Measurements from ENCODE around the gene PLEKHB2. TPM values are rescaled to one million over a fixed set of nuclear protein-coding genes. Genes with fewer than 3 reads are reported as not detected.
"Not testable (repeated sequence)": the region's sequence is repeated elsewhere in the genome, so short reads cannot be mapped to it uniquely, and the experiment has no call there.

Gene PLEKHB2
- total RNA-seq, 1 experiment from 2014 or later = 139 TPM

- Mint-ChIP-seq H3K4me3 (ENCODE audit: unreplicated experiment) (peak overlapping the region; percentile 96), H3K27me3 (ENCODE audit: insufficient read depth, unreplicated experiment) (no peaks in the 10 kb centered on the region), H3K36me3 (ENCODE audit: insufficient read depth, unreplicated experiment) (peaks cover 44% of the 10 kb centered on the region), H3K27ac (ENCODE audit: unreplicated experiment) (peak overlapping the region; percentile 92), H3K4me1 (ENCODE audit: low read depth, unreplicated experiment) (peaks cover 25% of the 10 kb centered on the region), H3K9me3 (ENCODE audit: unreplicated experiment) (no peaks in the 10 kb centered on the region)
- CTCF ChIA-PET = no interaction called here
- intact Hi-C loops (cut with micrococcal nuclease; ENCODE audit: unreplicated experiment) = no loop called here
- POLR2A ChIA-PET = interaction anchor here (1.0 kb wide), 1 partner anchor 13 kb away, joined by 5 read pairs; the partner anchor contains the start of gene FAM168B
- TF ChIP-seq, protein P1, sequence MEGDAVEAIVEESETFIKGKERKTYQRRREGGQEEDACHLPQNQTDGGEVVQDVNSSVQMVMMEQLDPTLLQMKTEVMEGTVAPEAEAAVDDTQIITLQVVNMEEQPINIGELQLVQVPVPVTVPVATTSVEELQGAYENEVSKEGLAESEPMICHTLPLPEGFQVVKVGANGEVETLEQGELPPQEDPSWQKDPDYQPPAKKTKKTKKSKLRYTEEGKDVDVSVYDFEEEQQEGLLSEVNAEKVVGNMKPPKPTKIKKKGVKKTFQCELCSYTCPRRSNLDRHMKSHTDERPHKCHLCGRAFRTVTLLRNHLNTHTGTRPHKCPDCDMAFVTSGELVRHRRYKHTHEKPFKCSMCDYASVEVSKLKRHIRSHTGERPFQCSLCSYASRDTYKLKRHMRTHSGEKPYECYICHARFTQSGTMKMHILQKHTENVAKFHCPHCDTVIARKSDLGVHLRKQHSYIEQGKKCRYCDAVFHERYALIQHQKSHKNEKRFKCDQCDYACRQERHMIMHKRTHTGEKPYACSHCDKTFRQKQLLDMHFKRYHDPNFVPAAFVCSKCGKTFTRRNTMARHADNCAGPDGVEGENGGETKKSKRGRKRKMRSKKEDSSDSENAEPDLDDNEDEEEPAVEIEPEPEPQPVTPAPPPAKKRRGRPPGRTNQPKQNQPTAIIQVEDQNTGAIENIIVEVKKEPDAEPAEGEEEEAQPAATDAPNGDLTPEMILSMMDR (IDR thresholded peaks at IDR 0.05; ENCODE audit: insufficient read depth in 1 of 2, low read depth in 1 of 2, low read length in 1 of 2, severe bottlenecking in 1 of 2, unreplicated experiment in 1 of 2) = no peak
- 0 out of 2 replicates have a peak, but pooled peaks cover 13% of the 10 kb centered on the region for H3K4me1 ChIP-seq
- H3K27me3 ChIP-seq (replicated peaks; ENCODE audit: control insufficient read depth, insufficient read depth, low read length) = no peaks in the 10 kb centered on the region
- no peaks in the 10 kb centered on the region for H3K9me3 ChIP-seq
- TSS peak; percentile 49 for BruUV-seq (replicated peaks)
- no peaks in the 10 kb centered on the region for H3K36me3 ChIP-seq (ENCODE audit: control insufficient read depth, insufficient read depth, low read length)
- peak overlapping the region; percentile 97 for H3K4me3 ChIP-seq (ENCODE audit: low read depth, low read length)
- DNase-seq = peak; percentile 45
Observed at GRCh38 chr2:131105950-131106801, 1.0 kb downstream of the PLEKHB2 start.

GRCh38 chr2:131112529-131112928 is 7.4 kb downstream of the PLEKHB2 start:
- ChIA-PET POLR2A (interaction anchor here (1.2 kb wide), 1 partner anchor 20 kb away, joined by 3 read pairs; no protein-coding TSS in a partner anchor), CTCF (no interaction called here)
- Mint-ChIP-seq H3K27me3 (ENCODE audit: insufficient read depth, unreplicated experiment) (no peaks in the 10 kb centered on the region), H3K27ac (ENCODE audit: unreplicated experiment) (peak overlapping the region; percentile 53), H3K4me1 (ENCODE audit: low read depth, unreplicated experiment) (peaks cover 27% of the 10 kb centered on the region), H3K4me3 (ENCODE audit: unreplicated experiment) (no peak overlapping the region), H3K36me3 (ENCODE audit: insufficient read depth, unreplicated experiment) (peaks cover 52% of the 10 kb centered on the region), H3K9me3 (ENCODE audit: unreplicated experiment) (no peaks in the 10 kb centered on the region)
- TF ChIP-seq, protein P1 (IDR thresholded peaks at IDR 0.05; ENCODE audit: insufficient read depth in 1 of 2, low read depth in 1 of 2, low read length in 1 of 2, severe bottlenecking in 1 of 2, unreplicated experiment in 1 of 2) = no peak
- BruUV-seq (replicated peaks) = no TSS peak
- Histone ChIP-seq H3K4me1 (no peaks in the 10 kb centered on the region), H3K36me3 (ENCODE audit: control insufficient read depth, insufficient read depth, low read length) (no peaks in the 10 kb centered on the region), H3K27me3 (replicated peaks; ENCODE audit: control insufficient read depth, insufficient read depth, low read length) (no peaks in the 10 kb centered on the region), H3K4me3 (ENCODE audit: low read depth, low read length) (no peak overlapping the region), H3K9me3 (no peaks in the 10 kb centered on the region)
- DNase-seq = no peak
- intact Hi-C loops (cut with micrococcal nuclease; ENCODE audit: unreplicated experiment) = no loop called here

GRCh38 chr2:131113566-131114227 is 8.6 kb downstream of the PLEKHB2 start:
- no peaks in the 10 kb centered on the region for H3K9me3 Mint-ChIP-seq (ENCODE audit: unreplicated experiment)
- H3K4me1 Mint-ChIP-seq (ENCODE audit: low read depth, unreplicated experiment) = peaks cover 27% of the 10 kb centered on the region
- Histone ChIP-seq H3K4me1 (no peaks in the 10 kb centered on the region), H3K27me3 (replicated peaks; ENCODE audit: control insufficient read depth, insufficient read depth, low read length) (no peaks in the 10 kb centered on the region), H3K9me3 (no peaks in the 10 kb centered on the region), H3K4me3 (ENCODE audit: low read depth, low read length) (no peak overlapping the region), H3K36me3 (ENCODE audit: control insufficient read depth, insufficient read depth, low read length) (no peaks in the 10 kb centered on the region)
- DNase-seq = no peak
- ChIA-PET CTCF (no interaction called here), POLR2A (no interaction called here)
- intact Hi-C loops (cut with micrococcal nuclease; ENCODE audit: unreplicated experiment) = no loop called here
- peaks cover 58% of the 10 kb centered on the region for H3K36me3 Mint-ChIP-seq (ENCODE audit: insufficient read depth, unreplicated experiment)
- H3K27me3 Mint-ChIP-seq (ENCODE audit: insufficient read depth, unreplicated experiment) = no peaks in the 10 kb centered on the region
- TF ChIP-seq, protein P1 (IDR thresholded peaks at IDR 0.05; ENCODE audit: insufficient read depth in 1 of 2, low read depth in 1 of 2, low read length in 1 of 2, severe bottlenecking in 1 of 2, unreplicated experiment in 1 of 2) = no peak
- BruUV-seq (replicated peaks) = no TSS peak
- no peak overlapping the region for H3K27ac Mint-ChIP-seq (ENCODE audit: unreplicated experiment)
- no peak overlapping the region for H3K4me3 Mint-ChIP-seq (ENCODE audit: unreplicated experiment)

GRCh38 chr2:131114950-131115349 is 9.8 kb downstream of the PLEKHB2 start:
- DNase-seq; H3K27me3 ChIP-seq (replicated peaks; ENCODE audit: control insufficient read depth, insufficient read depth, low read length); H3K36me3 ChIP-seq (ENCODE audit: control insufficient read depth, insufficient read depth, low read length); H3K4me3 ChIP-seq (ENCODE audit: low read depth, low read length); POLR2A ChIA-PET; H3K9me3 ChIP-seq; H3K4me1 ChIP-seq; H3K27ac Mint-ChIP-seq (ENCODE audit: unreplicated experiment); H3K4me3 Mint-ChIP-seq (ENCODE audit: unreplicated experiment); CTCF ChIA-PET; intact Hi-C loops (cut with micrococcal nuclease; ENCODE audit: unreplicated experiment); H3K9me3 Mint-ChIP-seq (ENCODE audit: unreplicated experiment); H3K27me3 Mint-ChIP-seq (ENCODE audit: insufficient read depth, unreplicated experiment); BruUV-seq (replicated peaks): not testable (repeated sequence)
- Mint-ChIP-seq H3K4me1 (ENCODE audit: low read depth, unreplicated experiment) (peaks cover 27% of the 10 kb centered on the region), H3K36me3 (ENCODE audit: insufficient read depth, unreplicated experiment) (peaks cover 60% of the 10 kb centered on the region)
